ENCODE measurements around the gene AJAP1. TPM values are rescaled to one million over a fixed set of nuclear protein-coding genes. Genes with fewer than 3 reads are reported as not detected.

The AJAP1 gene
- total RNA-seq, 1 experiment from 2014 or later, result not detected

- in situ Hi-C loops (cut with HindIII; ENCODE audit: low pct_unique_long_range_greater_than_20kb, low sequenced_read_pairs) (no loop called here), intact Hi-C loops (cut with micrococcal nuclease; ENCODE audit: unreplicated experiment) (no loop called here)
- CTCF ChIA-PET, result no interaction called here
- no peaks in the 10 kb centered on the region for H3K4me1 ChIP-seq (ENCODE audit: control insufficient read depth, insufficient read depth, low read length)
- H3K27ac ChIP-seq (ENCODE audit: low read length), result no peak overlapping the region
- DNase-seq (ENCODE audit: low read depth, low spot score) (no peak), ATAC-seq (no peak)
- no peaks in the 10 kb centered on the region for H3K9me3 ChIP-seq (ENCODE audit: control insufficient read depth, insufficient read depth, low read depth, low read length)
- H3K4me3 ChIP-seq (ENCODE audit: low read depth in 2 of 2, low read length in 2 of 2), result no peak overlapping the region
- no peaks in the 10 kb centered on the region for H3K36me3 ChIP-seq (ENCODE audit: control insufficient read depth, insufficient read depth, low read length)
- TF ChIP-seq POLR2AphosphoS5 (IDR thresholded peaks at IDR 0.05; ENCODE audit: low read depth, low read length), result no peak
- TF ChIP-seq CTCF (IDR thresholded peaks at IDR 0.05), result no peak
- no peak for TF ChIP-seq SIN3A (IDR thresholded peaks at IDR 0.05; ENCODE audit: borderline replicate concordance, insufficient read depth, low read depth, low read length)
- no peak for TF ChIP-seq TCF7L2 (IDR thresholded peaks at IDR 0.05; ENCODE audit: low read depth, low read length)
- TF ChIP-seq REST (IDR thresholded peaks at IDR 0.05; ENCODE audit: insufficient read depth in 1 of 2, low read depth in 2 of 2, low read length in 1 of 2), result no peak
- POLR2A ChIA-PET, result no interaction called here
- BruUV-seq (replicated peaks), result no TSS peak
- no peaks in the 10 kb centered on the region for H3K27me3 ChIP-seq (ENCODE audit: control insufficient read depth, insufficient read depth, low read length)
Measured at GRCh38 chr1:4755301-4755845, 101.0 kb downstream of the AJAP1 start.

- H3K9me3 ChIP-seq (ENCODE audit: control insufficient read depth, insufficient read depth, low read depth, low read length), result no peaks in the 10 kb centered on the region
- H3K4me3 ChIP-seq (ENCODE audit: low read depth in 2 of 2, low read length in 2 of 2), result no peak overlapping the region
- H3K27ac ChIP-seq (ENCODE audit: low read length), result no peak overlapping the region
- ATAC-seq, result no peak
- ChIA-PET CTCF (no interaction called here), POLR2A (no interaction called here)
- in situ Hi-C loops (cut with HindIII; ENCODE audit: low pct_unique_long_range_greater_than_20kb, low sequenced_read_pairs), result no loop called here
- no peaks in the 10 kb centered on the region for H3K4me1 ChIP-seq (ENCODE audit: control insufficient read depth, insufficient read depth, low read length)
- intact Hi-C loops (cut with micrococcal nuclease; ENCODE audit: unreplicated experiment), result no loop called here
- BruUV-seq (replicated peaks), result no TSS peak
- TF ChIP-seq TCF7L2 (IDR thresholded peaks at IDR 0.05; ENCODE audit: low read depth, low read length), result no peak
- TF ChIP-seq POLR2AphosphoS5 (IDR thresholded peaks at IDR 0.05; ENCODE audit: low read depth, low read length), result no peak
- TF ChIP-seq SIN3A (IDR thresholded peaks at IDR 0.05; ENCODE audit: borderline replicate concordance, insufficient read depth, low read depth, low read length), result no peak
- no peak for TF ChIP-seq REST (IDR thresholded peaks at IDR 0.05; ENCODE audit: insufficient read depth in 1 of 2, low read depth in 2 of 2, low read length in 1 of 2)
- TF ChIP-seq CTCF (IDR thresholded peaks at IDR 0.05), result no peak
- no peaks in the 10 kb centered on the region for H3K36me3 ChIP-seq (ENCODE audit: control insufficient read depth, insufficient read depth, low read length)
- no peaks in the 10 kb centered on the region for H3K27me3 ChIP-seq (ENCODE audit: control insufficient read depth, insufficient read depth, low read length)
- DNase-seq (ENCODE audit: low read depth, low spot score), result no peak
Measured at GRCh38 chr1:4755864-4756504, 101.6 kb downstream of the AJAP1 start.

Measured in Panc1 (cell line).